K562 (cell line): ENCODE data around the gene ANKRD24. TPM values are rescaled to one million over a fixed set of nuclear protein-coding genes. Genes with fewer than 3 reads are reported as not detected.
A peak's percentile ranks its signal among the peaks of the same experiment; 100 is the strongest.

Experiments used
- ADNP ChIP-seq: fragments of 200-800 bp; sonication (Bioruptor generic); IDR thresholded peaks from 2 replicates; pipeline ENCODE4 v1.6.1; 2016; ENCODE audit warnings: missing genetic modification characterization, missing compliant biosample characterization
- ARID1B ChIP-seq: fragments of 450-650 bp; IDR thresholded peaks from 2 replicates; pipeline ENCODE4 v1.6.1; 2016; ENCODE audit warnings: antibody characterized with exemption, mild to moderate bottlenecking, inconsistent platforms
- BCOR ChIP-seq: fragments of 450-650 bp; IDR thresholded peaks from 2 replicates; pipeline ENCODE4 v1.6.1; 2016
- CCNT2 ChIP-seq: IDR thresholded peaks from 2 replicates; pipeline ENCODE4 v1.6.1; 2011; ENCODE audit warnings: borderline replicate concordance, low read depth, mild to moderate bottlenecking, moderate library complexity, mixed read lengths, low read length; ENCODE audit not compliant: insufficient read length; ENCODE audit errors: extremely low read depth
- KDM1A ChIP-seq, 2 experiments: fragments of 450-650 bp; IDR thresholded peaks; 2 replicates each; pipeline ENCODE4 v1.6.1; 2016; ENCODE audit warnings: mild to moderate bottlenecking in 2 of 2
- KDM4B ChIP-seq, 2 experiments: fragments of 450-650 bp in 1 of 2; sonication (generic) in 1 of 2; IDR thresholded peaks; 2 replicates each; pipeline ENCODE4 v1.6.1; 2016 to 2017; ENCODE audit warnings: borderline replicate concordance in 2 of 2, antibody characterized with exemption in 1 of 2, low read depth in 1 of 2, mild to moderate bottlenecking in 1 of 2
- MCM5 ChIP-seq: fragments of 450-650 bp; IDR thresholded peaks from 2 replicates; pipeline ENCODE4 v1.6.1; 2016; ENCODE audit warnings: low read depth
- NFATC3 ChIP-seq: fragments of 450-650 bp; IDR thresholded peaks from 2 replicates; pipeline ENCODE4 v1.6.1; 2017; ENCODE audit warnings: mild to moderate bottlenecking
- SMARCA5 ChIP-seq: fragments of 450-650 bp; IDR thresholded peaks from 2 replicates; pipeline ENCODE4 v1.6.1; 2016
- SPI1 ChIP-seq: IDR thresholded peaks from 2 replicates; pipeline ENCODE4 v1.6.1; 2011; ENCODE audit warnings: low read depth, low read length, control low read depth, borderline replicate concordance
- TARDBP ChIP-seq: fragments of 450-650 bp; IDR thresholded peaks from 2 replicates; pipeline ENCODE4 v1.6.1; 2016
- TFAP4 ChIP-seq: sonication (generic); formaldehyde crosslinking; IDR thresholded peaks from 2 replicates; pipeline ENCODE4 v1.8.0; 2022; ENCODE audit warnings: missing genetic modification reagents, mild to moderate bottlenecking, moderate library complexity, borderline replicate concordance
- U2AF1 ChIP-seq: fragments of 200-400 bp; formaldehyde crosslinking; optimal IDR thresholded peaks from 2 replicates; pipeline ENCODE3; 2017; ENCODE audit warnings: mild to moderate bottlenecking, low read depth, low read length, moderate library complexity
- XRCC3 ChIP-seq: fragments of 450-650 bp; IDR thresholded peaks from 2 replicates; pipeline ENCODE4 v1.6.1; 2017; ENCODE audit warnings: mild to moderate bottlenecking, moderate library complexity
- ZBTB2 ChIP-seq: fragments of 450-650 bp; IDR thresholded peaks from 2 replicates; pipeline ENCODE4 v1.6.1; 2016; ENCODE audit warnings: antibody characterized with exemption
- ZBTB7A ChIP-seq: IDR thresholded peaks from 2 replicates; pipeline ENCODE4 v1.6.1; 2011; ENCODE audit warnings: low read depth, mild to moderate bottlenecking, low read length, moderate library complexity, borderline replicate concordance; ENCODE audit not compliant: control insufficient read depth
- ZNF24 ChIP-seq: fragments of 450-650 bp; IDR thresholded peaks from 2 replicates; pipeline ENCODE4 v1.6.1; 2016
- ZNF253 ChIP-seq: fragments of 250-450 bp; sonication (Bioruptor Pico); conservative IDR thresholded peaks from 2 replicates; pipeline ENCODE4 v1.6.1; 2021; ENCODE audit warnings: mild to moderate bottlenecking
- ZNF263 ChIP-seq: sonication (generic); formaldehyde crosslinking; IDR thresholded peaks from 2 replicates; pipeline ENCODE4 v1.8.0; 2022; ENCODE audit warnings: mild to moderate bottlenecking, missing genetic modification reagents, borderline replicate concordance
- polyA plus RNA-seq, 8 experiments: library from polyadenylated mRNA; depleted of rRNA in 4 of 8; stranded (reverse) in 5 of 8; unstranded in 3 of 8; fragments of >200 nt; fragmentation: Nextera tagmentation in 2 of 8; fragmentation: Illumina TruSeq in 1 of 8; extraction: Ambion mirVana in 2 of 8; extraction: Trizol in 1 of 8; gene quantifications; 2 replicates each; pipeline versions ENCODE4 v1.2.1 to v1.2.3, GENCODE V29; 2011 to 2014; ENCODE audit warnings: inconsistent platforms in 1 of 8, missing spikeins in 1 of 8
- total RNA-seq, 7 experiments: library from RNA; depleted of rRNA in 6 of 7; stranded (reverse); fragments of >200 nt in 6 of 7; fragmentation: Illumina TruSeq in 2 of 7; extraction: Trizol in 2 of 7; gene quantifications; 2 replicates each; pipeline versions ENCODE4 v1.2.1 to v1.2.3, GENCODE V29; 2011 to 2021; ENCODE audit warnings: low replicate concordance in 1 of 7
- TF ChIP-seq, protein P1 (sequence below): fragments of 450-650 bp; IDR thresholded peaks from 2 replicates; pipeline ENCODE4 v1.6.1; 2018; ENCODE audit not compliant: partially characterized antibody
- TF ChIP-seq, protein P2 (sequence below), 2 experiments: fragments of 450-650 bp in 1 of 2; sonication (generic) in 1 of 2; formaldehyde crosslinking in 1 of 2; IDR thresholded peaks in 1 of 2; conservative IDR thresholded peaks in 1 of 2; 2 replicates each; pipeline versions ENCODE4 v1.6.1 to v1.8.1; 2016 to 2023; ENCODE audit warnings: mild to moderate bottlenecking in 2 of 2, moderate library complexity in 2 of 2, inconsistent platforms in 1 of 2, missing genetic modification reagents in 1 of 2

The ANKRD24 gene
- total and polyA plus RNA-seq, 9 of the 15 experiments (the other 6 are each of a cell fraction or from before 2014, with no cell fraction given): 0.07 to 0.12 (median 0.09) TPM; not detected in 5

- no peak for TF ChIP-seq TFAP4 (CRISPR knock-in tag)
- no peak for TF ChIP-seq NFATC3
- peak; percentile 18; the same call in 1 of the 2 replicates for TF ChIP-seq ZBTB2
- TF ChIP-seq, protein P1, sequence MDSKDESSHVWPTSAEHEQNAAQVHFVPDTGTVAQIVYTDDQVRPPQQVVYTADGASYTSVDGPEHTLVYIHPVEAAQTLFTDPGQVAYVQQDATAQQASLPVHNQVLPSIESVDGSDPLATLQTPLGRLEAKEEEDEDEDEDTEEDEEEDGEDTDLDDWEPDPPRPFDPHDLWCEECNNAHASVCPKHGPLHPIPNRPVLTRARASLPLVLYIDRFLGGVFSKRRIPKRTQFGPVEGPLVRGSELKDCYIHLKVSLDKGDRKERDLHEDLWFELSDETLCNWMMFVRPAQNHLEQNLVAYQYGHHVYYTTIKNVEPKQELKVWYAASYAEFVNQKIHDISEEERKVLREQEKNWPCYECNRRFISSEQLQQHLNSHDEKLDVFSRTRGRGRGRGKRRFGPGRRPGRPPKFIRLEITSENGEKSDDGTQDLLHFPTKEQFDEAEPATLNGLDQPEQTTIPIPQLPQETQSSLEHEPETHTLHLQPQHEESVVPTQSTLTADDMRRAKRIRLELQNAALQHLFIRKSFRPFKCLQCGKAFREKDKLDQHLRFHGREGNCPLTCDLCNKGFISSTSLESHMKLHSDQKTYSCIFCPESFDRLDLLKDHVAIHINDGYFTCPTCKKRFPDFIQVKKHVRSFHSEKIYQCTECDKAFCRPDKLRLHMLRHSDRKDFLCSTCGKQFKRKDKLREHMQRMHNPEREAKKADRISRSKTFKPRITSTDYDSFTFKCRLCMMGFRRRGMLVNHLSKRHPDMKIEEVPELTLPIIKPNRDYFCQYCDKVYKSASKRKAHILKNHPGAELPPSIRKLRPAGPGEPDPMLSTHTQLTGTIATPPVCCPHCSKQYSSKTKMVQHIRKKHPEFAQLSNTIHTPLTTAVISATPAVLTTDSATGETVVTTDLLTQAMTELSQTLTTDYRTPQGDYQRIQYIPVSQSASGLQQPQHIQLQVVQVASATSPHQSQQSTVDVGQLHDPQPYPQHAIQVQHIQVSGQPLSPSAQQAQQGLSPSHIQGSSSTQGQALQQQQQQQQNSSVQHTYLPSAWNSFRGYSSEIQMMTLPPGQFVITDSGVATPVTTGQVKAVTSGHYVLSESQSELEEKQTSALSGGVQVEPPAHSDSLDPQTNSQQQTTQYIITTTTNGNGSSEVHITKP: peak; percentile 82
- 0 out of 2 replicates have a peak, but pooled peaks have one; percentile 15 for TF ChIP-seq ZNF24
- TF ChIP-seq ZNF263 (CRISPR knock-in tag): peak; percentile 98
- TF ChIP-seq MCM5: no peak
- no peak for TF ChIP-seq KDM4B (IDR thresholded peaks at IDR 0.05; ENCODE audit: borderline replicate concordance in 2 of 2, low read depth in 1 of 2)
- no peak for TF ChIP-seq TARDBP
- TF ChIP-seq SMARCA5: 0 out of 2 replicates have a peak, but pooled peaks have one; percentile 35
- TF ChIP-seq BCOR: peak; percentile 94
- no peak for TF ChIP-seq U2AF1
- no peak for TF ChIP-seq XRCC3
- TF ChIP-seq CCNT2: no peak
- TF ChIP-seq SPI1: 0 out of 2 replicates have a peak, but pooled peaks have one; percentile 25
- peak; percentile 67 to 81; a peak in 3 of 4 replicates for TF ChIP-seq KDM1A (IDR thresholded peaks at IDR 0.05)
- no peak for TF ChIP-seq ARID1B
- TF ChIP-seq, protein P2, sequence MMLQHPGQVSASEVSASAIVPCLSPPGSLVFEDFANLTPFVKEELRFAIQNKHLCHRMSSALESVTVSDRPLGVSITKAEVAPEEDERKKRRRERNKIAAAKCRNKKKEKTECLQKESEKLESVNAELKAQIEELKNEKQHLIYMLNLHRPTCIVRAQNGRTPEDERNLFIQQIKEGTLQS (IDR thresholded peaks at IDR 0.05): 0 out of 2 replicates have a peak, but pooled peaks have one; percentile 13
- TF ChIP-seq, protein P2 (CRISPR knock-in tag; conservative IDR thresholded peaks at IDR 0.05): no peak
- TF ChIP-seq ZNF253 (CRISPR knock-in tag): no peak
- TF ChIP-seq ZBTB7A: peak; percentile 75; the same call in 1 of the 2 replicates
- peak; percentile 74; the same call in 1 of the 2 replicates for TF ChIP-seq ADNP (tag)
Observed at GRCh38 chr19:4229179-4229931, 46.9 kb downstream of the ANKRD24 start, which contains the start of gene EBI3 (continued).
